Measurements from ENCODE around the gene EPB41.

- no peak for TF ChIP-seq POLR2A (IDR thresholded peaks at IDR 0.05)
- TF ChIP-seq, protein P1, sequence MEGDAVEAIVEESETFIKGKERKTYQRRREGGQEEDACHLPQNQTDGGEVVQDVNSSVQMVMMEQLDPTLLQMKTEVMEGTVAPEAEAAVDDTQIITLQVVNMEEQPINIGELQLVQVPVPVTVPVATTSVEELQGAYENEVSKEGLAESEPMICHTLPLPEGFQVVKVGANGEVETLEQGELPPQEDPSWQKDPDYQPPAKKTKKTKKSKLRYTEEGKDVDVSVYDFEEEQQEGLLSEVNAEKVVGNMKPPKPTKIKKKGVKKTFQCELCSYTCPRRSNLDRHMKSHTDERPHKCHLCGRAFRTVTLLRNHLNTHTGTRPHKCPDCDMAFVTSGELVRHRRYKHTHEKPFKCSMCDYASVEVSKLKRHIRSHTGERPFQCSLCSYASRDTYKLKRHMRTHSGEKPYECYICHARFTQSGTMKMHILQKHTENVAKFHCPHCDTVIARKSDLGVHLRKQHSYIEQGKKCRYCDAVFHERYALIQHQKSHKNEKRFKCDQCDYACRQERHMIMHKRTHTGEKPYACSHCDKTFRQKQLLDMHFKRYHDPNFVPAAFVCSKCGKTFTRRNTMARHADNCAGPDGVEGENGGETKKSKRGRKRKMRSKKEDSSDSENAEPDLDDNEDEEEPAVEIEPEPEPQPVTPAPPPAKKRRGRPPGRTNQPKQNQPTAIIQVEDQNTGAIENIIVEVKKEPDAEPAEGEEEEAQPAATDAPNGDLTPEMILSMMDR (IDR thresholded peaks at IDR 0.05) = no peak
- no peak for TF ChIP-seq POLR2AphosphoS5 (IDR thresholded peaks at IDR 0.05)
These were observed 89.9 kb downstream of the EPB41 start for GRCh38 chr1:29004288-29004687.
